Endometrial microvascular endothelial cells (primary cell): ENCODE results near the gene PRKCZ. TPM values are rescaled to one million over a fixed set of nuclear protein-coding genes. Genes with fewer than 3 reads are reported as not detected.
"Not testable (repeated sequence)": the region's sequence is repeated elsewhere in the genome, so short reads cannot be mapped to it uniquely, and the experiment has no call there.

Experiments
- in situ Hi-C: cut with HindIII; loops from 2 replicates; pipeline ENCODE4 v1.10.0; 2017; ENCODE audit warnings: low sequenced_read_pairs, low pct_unique_long_range_greater_than_20kb; ENCODE audit errors: inconsistent ontology term
- total RNA-seq: library from RNA; depleted of rRNA; stranded (reverse); fragments of >200 nt; gene quantifications from one replicate; pipeline ENCODE4 v1.2.3, GENCODE V29; 2015; ENCODE audit errors: inconsistent ontology term

PRKCZ gene
- total RNA-seq, 1 donor from 2014 or later, result 3.6 TPM

- in situ Hi-C loops, result not testable (repeated sequence)
Measured at GRCh38 chr1:2094269-2095158, 44.3 kb downstream of the PRKCZ start.

GRCh38 chr1:2095394-2095793, 45.2 kb downstream of the PRKCZ start:
- in situ Hi-C loops, result no loop called here

- in situ Hi-C loops, result no loop called here
Measured at GRCh38 chr1:2095981-2096736, 45.9 kb downstream of the PRKCZ start.

GRCh38 chr1:2097386-2098300, 47.4 kb downstream of the PRKCZ start:
- in situ Hi-C loops, result no loop called here

- in situ Hi-C loops, result no loop called here
Measured at GRCh38 chr1:2098301-2098698, 48.1 kb downstream of the PRKCZ start.

GRCh38 chr1:2098839-2099785, 48.9 kb downstream of the PRKCZ start:
- in situ Hi-C loops, result no loop called here

GRCh38 chr1:2099886-2100779, 49.9 kb downstream of the PRKCZ start:
- in situ Hi-C loops, result no loop called here

- in situ Hi-C loops, result no loop called here
Measured at GRCh38 chr1:2100780-2101108, 50.5 kb downstream of the PRKCZ start.

- in situ Hi-C loops, result no loop called here
Measured at GRCh38 chr1:2101531-2101930, 51.3 kb downstream of the PRKCZ start.

- in situ Hi-C loops, result no loop called here
Measured at GRCh38 chr1:2101946-2102345, 51.7 kb downstream of the PRKCZ start.

- in situ Hi-C loops, result no loop called here
Measured at GRCh38 chr1:2102753-2103152, 52.5 kb downstream of the PRKCZ start.

GRCh38 chr1:2103266-2103900, 53.2 kb downstream of the PRKCZ start:
- in situ Hi-C loops, result no loop called here

GRCh38 chr1:2103901-2104590, 53.8 kb downstream of the PRKCZ start:
- in situ Hi-C loops, result no loop called here

- in situ Hi-C loops, result no loop called here
Measured at GRCh38 chr1:2104621-2105427, 54.6 kb downstream of the PRKCZ start.

- in situ Hi-C loops, result no loop called here
Measured at GRCh38 chr1:2105781-2106524, 55.7 kb downstream of the PRKCZ start.
